Endodermal cell (in vitro differentiated cells): ENCODE measurements around the gene KCNN3. TPM values are rescaled to one million over a fixed set of nuclear protein-coding genes. Genes with fewer than 3 reads are reported as not detected.

Experiments
- DNase-seq: peaks from one replicate; pipeline ENCODE4 v3.0.0-alpha.2; 2017
- H3K27ac ChIP-seq: 2 replicates; pipeline ENCODE4 v1.5.1; 2013; ENCODE audit warnings: mild to moderate bottlenecking, low read depth, low read length, moderate library complexity
- H3K27me3 ChIP-seq: 2 replicates; pipeline ENCODE4 v1.6.1; 2013; ENCODE audit warnings: mild to moderate bottlenecking, low read length, moderate library complexity; ENCODE audit not compliant: insufficient read depth, control insufficient read depth, poor library complexity, severe bottlenecking
- H3K36me3 ChIP-seq: 2 replicates; pipeline ENCODE4 v1.7.0; 2013; ENCODE audit warnings: mild to moderate bottlenecking, low read length, moderate library complexity; ENCODE audit not compliant: control insufficient read depth, insufficient read depth
- H3K4me1 ChIP-seq: one replicate; pipeline ENCODE4 v1.7.0; 2013; ENCODE audit warnings: low read length; ENCODE audit not compliant: control insufficient read depth, insufficient read depth
- H3K4me3 ChIP-seq: 2 replicates; pipeline ENCODE4 v1.5.1; 2013; ENCODE audit warnings: mild to moderate bottlenecking, low read length, moderate library complexity
- H3K9ac ChIP-seq: 2 replicates; pipeline ENCODE4 v1.6.1; 2013; ENCODE audit warnings: mild to moderate bottlenecking, low read length, moderate library complexity; ENCODE audit not compliant: poor library complexity, severe bottlenecking; ENCODE audit errors: extremely low read depth
- H3K9me3 ChIP-seq: 2 replicates; pipeline ENCODE4 v1.6.1; 2013; ENCODE audit warnings: mild to moderate bottlenecking, low read length, moderate library complexity; ENCODE audit not compliant: control insufficient read depth
- H3K27ac Mint-ChIP-seq: 2 replicates; pipeline ENCODE4 v1.8.0; 2020; ENCODE audit warnings: mixed read lengths
- H3K27me3 Mint-ChIP-seq: 2 replicates; pipeline ENCODE4 v1.8.0; 2021; ENCODE audit warnings: mild to moderate bottlenecking, mixed read lengths; ENCODE audit not compliant: insufficient read depth
- H3K36me3 Mint-ChIP-seq: 2 replicates; pipeline ENCODE4 v1.8.0; 2020; ENCODE audit warnings: low read depth, mixed read lengths
- H3K4me1 Mint-ChIP-seq: 2 replicates; pipeline ENCODE4 v1.8.0; 2020; ENCODE audit warnings: mixed read lengths
- H3K4me3 Mint-ChIP-seq: 2 replicates; pipeline ENCODE4 v1.8.0; 2020; ENCODE audit warnings: mild to moderate bottlenecking, moderate library complexity, mixed read lengths
- H3K9me3 Mint-ChIP-seq: 2 replicates; pipeline ENCODE4 v1.8.0; 2020; ENCODE audit warnings: mild to moderate bottlenecking, mixed read lengths
- WGBS, 2 experiments: methylation state at CpG; one replicate each; pipeline versions ENCODE4 v1.1.5 to v1.1.7; 2013; ENCODE audit warnings: missing lambda C conversion rate in 2 of 2, mixed read lengths in 1 of 2; ENCODE audit not compliant: insufficient coverage in 1 of 2, insufficient read length in 1 of 2; 5-methylcytosine and 5-hydroxymethylcytosine counted together
- total RNA-seq, 2 donors: library from RNA; stranded (reverse); fragmentation: NEBNext Ultra II Directional in 1 of 2; extraction: Animal tissue kit (Norgen Biotek cat#: 25700) in 1 of 2; gene quantifications; 2 replicates in 1 of 2; 3 replicates in 1 of 2; pipeline ENCODE4 v1.2.1, GENCODE V29; 2021
- TF ChIP-seq, protein P1 (sequence below): fragments of 200-600 bp; sonication (generic); conservative IDR thresholded peaks from 2 replicates; pipeline ENCODE4 v1.5.0; 2021; ENCODE audit warnings: antibody characterized with exemption, mild to moderate bottlenecking

Gene KCNN3
- total RNA-seq, 2 donors from 2014 or later: 0.57 to 0.75 TPM

DNA sequence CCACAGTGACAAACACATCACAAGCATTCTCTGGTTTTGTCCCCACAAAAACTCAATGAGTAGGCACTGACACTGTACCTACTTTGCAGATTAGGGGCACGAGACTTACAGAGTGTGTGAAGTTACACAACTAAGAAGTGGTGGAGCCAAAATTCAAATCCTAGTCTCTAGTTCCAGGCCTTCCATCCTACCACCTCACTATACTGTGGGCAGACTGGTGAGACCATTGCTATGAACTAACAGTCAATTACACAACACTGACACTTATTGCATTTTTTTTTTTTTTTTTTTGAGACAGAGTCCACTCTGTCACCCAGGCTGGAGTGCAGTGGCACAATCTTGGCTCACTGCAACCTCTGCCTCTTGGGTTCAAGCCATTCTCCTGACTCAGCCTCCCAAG is 71.4 kb downstream of the KCNN3 start:
- 60 to 92% methylated on average over 1 of the region's 1 CpG for WGBS, 2 experiments
- Histone ChIP-seq H3K4me1 (no peaks in the 10 kb centered on the region), H3K9ac (no peak overlapping the region), H3K9me3 (no peaks in the 10 kb centered on the region), H3K4me3 (no peak overlapping the region), H3K36me3 (no peaks in the 10 kb centered on the region), H3K27ac (no peak overlapping the region), H3K27me3 (no peaks in the 10 kb centered on the region)
- no peak overlapping the region for H3K4me3 Mint-ChIP-seq
- TF ChIP-seq, protein P1, sequence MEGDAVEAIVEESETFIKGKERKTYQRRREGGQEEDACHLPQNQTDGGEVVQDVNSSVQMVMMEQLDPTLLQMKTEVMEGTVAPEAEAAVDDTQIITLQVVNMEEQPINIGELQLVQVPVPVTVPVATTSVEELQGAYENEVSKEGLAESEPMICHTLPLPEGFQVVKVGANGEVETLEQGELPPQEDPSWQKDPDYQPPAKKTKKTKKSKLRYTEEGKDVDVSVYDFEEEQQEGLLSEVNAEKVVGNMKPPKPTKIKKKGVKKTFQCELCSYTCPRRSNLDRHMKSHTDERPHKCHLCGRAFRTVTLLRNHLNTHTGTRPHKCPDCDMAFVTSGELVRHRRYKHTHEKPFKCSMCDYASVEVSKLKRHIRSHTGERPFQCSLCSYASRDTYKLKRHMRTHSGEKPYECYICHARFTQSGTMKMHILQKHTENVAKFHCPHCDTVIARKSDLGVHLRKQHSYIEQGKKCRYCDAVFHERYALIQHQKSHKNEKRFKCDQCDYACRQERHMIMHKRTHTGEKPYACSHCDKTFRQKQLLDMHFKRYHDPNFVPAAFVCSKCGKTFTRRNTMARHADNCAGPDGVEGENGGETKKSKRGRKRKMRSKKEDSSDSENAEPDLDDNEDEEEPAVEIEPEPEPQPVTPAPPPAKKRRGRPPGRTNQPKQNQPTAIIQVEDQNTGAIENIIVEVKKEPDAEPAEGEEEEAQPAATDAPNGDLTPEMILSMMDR: no peak
- no peak overlapping the region for H3K27ac Mint-ChIP-seq
- peaks cover 4% of the 10 kb centered on the region for H3K4me1 Mint-ChIP-seq
- H3K27me3 Mint-ChIP-seq: peaks cover 6% of the 10 kb centered on the region
- no peak for DNase-seq
- no peaks in the 10 kb centered on the region for H3K36me3 Mint-ChIP-seq
- H3K9me3 Mint-ChIP-seq: no peaks in the 10 kb centered on the region

DNA sequence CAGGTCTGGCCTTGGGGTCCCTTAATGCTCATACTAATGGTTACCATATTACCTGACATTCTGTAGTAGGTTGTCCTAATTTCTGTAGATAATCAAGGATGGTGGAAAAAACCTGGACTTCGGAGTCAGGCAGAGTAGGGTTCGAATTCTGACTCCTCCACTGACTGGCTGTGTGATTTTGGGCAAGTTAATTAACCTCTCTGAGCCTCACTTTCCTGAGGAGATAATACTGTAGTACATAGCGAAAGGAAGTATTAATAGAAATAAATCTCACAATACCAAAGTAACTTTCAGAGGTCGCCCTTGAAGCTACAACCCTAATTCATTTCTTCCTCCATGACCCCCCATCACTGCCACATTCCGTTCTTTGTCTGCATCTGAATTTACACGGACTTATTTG is 72.9 kb downstream of the KCNN3 start:
- no peak for DNase-seq
- Mint-ChIP-seq H3K27ac (no peak overlapping the region), H3K4me1 (peaks cover 7% of the 10 kb centered on the region), H3K36me3 (no peaks in the 10 kb centered on the region), H3K9me3 (no peaks in the 10 kb centered on the region), H3K4me3 (no peak overlapping the region), H3K27me3 (peaks cover 6% of the 10 kb centered on the region)
- H3K4me1 ChIP-seq: no peaks in the 10 kb centered on the region
- 86 to 88% methylated on average over 5 to 6 of the region's 6 CpGs for WGBS, 2 experiments
- H3K27ac ChIP-seq: no peak overlapping the region
- TF ChIP-seq, protein P1: no peak
- H3K4me3 ChIP-seq: no peak overlapping the region
- no peaks in the 10 kb centered on the region for H3K27me3 ChIP-seq
- no peaks in the 10 kb centered on the region for H3K36me3 ChIP-seq
- H3K9me3 ChIP-seq: no peaks in the 10 kb centered on the region
- no peak overlapping the region for H3K9ac ChIP-seq

DNA sequence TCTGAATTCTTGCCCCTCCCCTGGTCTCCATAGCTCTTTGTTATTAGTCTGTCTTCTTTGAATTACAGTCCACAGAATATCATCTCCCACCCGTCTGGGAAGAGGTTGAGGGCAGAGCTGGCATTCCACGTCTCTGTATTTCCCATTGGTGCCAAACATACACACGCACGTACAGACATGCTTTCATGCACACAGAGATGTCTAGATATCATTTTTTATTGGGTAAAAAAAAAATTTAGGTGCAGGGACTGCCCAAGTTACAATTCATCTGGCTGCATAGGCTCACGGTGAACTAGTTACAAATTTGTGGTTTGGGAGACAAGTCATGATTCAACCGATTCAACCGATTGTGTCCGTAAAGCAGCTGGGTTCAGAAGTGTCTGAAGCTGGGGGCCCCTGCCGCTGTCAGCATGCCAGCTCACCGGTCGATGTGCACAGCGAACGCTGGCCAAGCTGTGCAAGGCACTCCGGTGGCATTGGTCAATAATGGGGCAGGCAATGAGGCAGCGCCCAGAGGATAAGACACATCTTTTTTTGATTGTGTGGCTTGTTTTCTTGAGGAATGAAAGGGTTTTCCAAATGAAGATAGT is 73.7 kb downstream of the KCNN3 start:
- Histone ChIP-seq H3K4me1 (no peaks in the 10 kb centered on the region), H3K4me3 (no peak overlapping the region), H3K9me3 (no peaks in the 10 kb centered on the region), H3K36me3 (no peaks in the 10 kb centered on the region), H3K27ac (no peak overlapping the region), H3K27me3 (no peaks in the 10 kb centered on the region), H3K9ac (no peak overlapping the region)
- H3K4me1 Mint-ChIP-seq: peaks cover 15% of the 10 kb centered on the region
- H3K36me3 Mint-ChIP-seq: no peaks in the 10 kb centered on the region
- H3K9me3 Mint-ChIP-seq: no peaks in the 10 kb centered on the region
- WGBS, 2 experiments: 91% methylated on average over 12 to 15 of the region's 15 CpGs
- no peak overlapping the region for H3K4me3 Mint-ChIP-seq
- TF ChIP-seq, protein P1: no peak
- peaks cover 6% of the 10 kb centered on the region for H3K27me3 Mint-ChIP-seq
- no peak overlapping the region for H3K27ac Mint-ChIP-seq
- no peak for DNase-seq
